22Rv1 (cell line): ENCODE results near the gene PAX4.
"Not testable (repeated sequence)": the region's sequence is repeated elsewhere in the genome, so short reads cannot be mapped to it uniquely, and the experiment has no call there.

Experiments used
- H3K27ac ChIP-seq: fragments of 450-650 bp; 2 replicates; pipeline ENCODE4 v1.5.1; 2017
- CTCF ChIP-seq: fragments of 450-650 bp; IDR thresholded peaks from 2 replicates; pipeline ENCODE4 v1.5.1; 2017; ENCODE audit warnings: mild to moderate bottlenecking
- ZFX ChIP-seq: fragments of 450-650 bp; IDR thresholded peaks from 2 replicates; pipeline ENCODE4 v1.6.1; 2017; ENCODE audit warnings: antibody characterized with exemption, borderline replicate concordance

The PAX4 gene

DNA sequence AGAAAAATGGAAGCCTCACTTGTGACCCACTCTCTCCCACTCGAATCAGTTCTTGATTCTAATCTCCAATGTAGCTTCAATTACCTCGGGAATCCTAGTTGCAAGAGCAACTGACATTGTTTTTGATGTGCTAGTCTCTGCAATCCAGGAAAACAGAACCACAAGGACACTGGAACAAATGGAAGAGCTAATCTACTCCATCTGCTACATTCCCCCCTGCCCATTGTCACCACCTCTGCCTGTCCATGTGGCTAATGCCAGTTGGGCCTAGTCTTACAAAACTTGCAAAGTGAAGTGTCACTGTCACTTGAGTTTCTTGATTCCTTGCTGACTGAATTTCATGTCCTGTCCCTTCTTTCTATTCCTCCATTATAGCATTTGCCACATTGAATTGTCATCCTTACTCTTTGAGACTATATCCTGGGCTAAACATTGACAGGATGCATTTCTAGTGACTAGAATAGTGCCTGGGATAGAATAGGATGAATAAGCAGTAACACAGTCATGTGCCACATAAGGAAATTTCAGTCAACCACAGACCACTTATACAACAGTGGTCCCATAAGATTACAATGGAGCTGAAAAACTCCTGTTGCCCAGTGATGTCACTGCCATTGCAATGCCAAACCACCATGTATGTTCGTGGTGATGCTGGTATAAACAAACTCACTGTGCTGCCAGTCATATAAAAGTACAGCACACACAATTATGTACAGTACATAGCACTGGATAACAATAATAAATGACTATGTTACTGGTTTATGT is 46.0 kb downstream of the PAX4 start:
- no peak overlapping the region for H3K27ac ChIP-seq
- TF ChIP-seq ZFX (no peak), CTCF (no peak)

DNA sequence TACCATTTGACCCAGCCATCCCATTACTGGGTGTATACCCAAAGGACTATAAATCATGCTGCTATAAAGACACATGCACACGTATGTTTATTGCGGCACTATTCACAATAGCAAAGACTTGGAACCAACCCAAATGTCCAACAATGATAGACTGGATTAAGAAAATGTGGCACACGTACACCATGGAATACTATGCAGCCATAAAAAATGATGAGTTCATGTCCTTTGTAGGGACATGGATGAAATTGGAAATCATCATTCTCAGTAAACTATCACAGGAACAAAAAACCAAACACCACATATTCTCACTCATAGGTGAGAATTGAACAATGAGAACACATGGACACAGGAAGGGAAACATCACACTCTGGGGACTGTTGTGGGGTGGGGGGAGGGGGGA is 49.9 kb downstream of the PAX4 start:
- H3K27ac ChIP-seq, result not testable (repeated sequence)

DNA sequence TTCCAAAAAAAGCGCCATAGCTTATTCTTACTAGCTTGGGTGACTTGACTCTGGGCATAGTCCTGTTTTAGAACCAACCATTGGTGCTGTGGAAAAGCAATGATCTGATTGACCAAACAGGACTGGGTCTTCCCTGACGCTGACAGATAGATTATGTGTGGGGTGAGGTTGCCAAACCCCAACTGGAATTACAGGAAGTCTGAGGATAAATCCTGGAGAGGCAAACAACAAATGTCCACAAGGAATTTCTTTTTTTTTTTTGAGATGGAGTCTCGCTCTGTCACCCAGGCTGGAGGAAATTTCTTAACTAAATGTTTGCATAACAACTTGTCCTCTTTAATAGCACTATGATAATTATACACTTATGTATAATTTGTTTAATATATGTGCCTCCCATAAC is 51.7 kb downstream of the PAX4 start:
- no peak for TF ChIP-seq ZFX
- no peak for TF ChIP-seq CTCF
- no peak overlapping the region for H3K27ac ChIP-seq
